Tibial nerve (tissue), 4 donors: ENCODE measurements around the gene INSYN2B.

Source experiments
- EP300 ChIP-seq, 2 donors: sonication (generic); formaldehyde crosslinking; IDR thresholded peaks; one replicate each; pipeline ENCODE4 v1.6.1; 2017; ENCODE audit warnings: antibody characterized with exemption in 2 of 2, mild to moderate bottlenecking in 1 of 2
- TF ChIP-seq, protein P1 (sequence below), 5 experiments: fragments of 200-600 bp in 3 of 5; fragments of 450-650 bp in 2 of 5; sonication (generic) in 3 of 5; IDR thresholded peaks; one replicate each; pipeline ENCODE4 v1.5.1; 2016 to 2019; ENCODE audit warnings: antibody characterized with exemption in 5 of 5, mild to moderate bottlenecking in 3 of 5, moderate library complexity in 2 of 5

DNA sequence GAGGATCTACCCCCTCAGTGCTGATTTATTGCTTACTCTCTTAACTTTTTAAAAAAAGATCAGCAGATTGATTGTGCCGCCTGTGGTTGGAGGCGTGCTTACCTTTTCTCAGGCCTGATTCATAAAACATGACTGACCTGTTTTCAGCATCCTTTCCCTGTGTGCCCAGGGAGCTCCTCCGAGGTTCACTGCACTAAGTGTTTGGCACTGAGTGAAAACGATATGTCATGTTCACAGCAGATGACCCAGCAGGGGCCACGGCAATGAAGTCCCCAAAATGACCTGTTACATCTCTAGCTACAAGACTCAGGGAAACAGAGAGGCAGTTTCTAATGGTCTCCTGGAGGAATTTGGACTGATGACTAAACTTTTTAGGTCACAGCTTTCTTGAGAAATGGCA lies 69.9 kb downstream of the INSYN2B start:
- TF ChIP-seq, protein P1, sequence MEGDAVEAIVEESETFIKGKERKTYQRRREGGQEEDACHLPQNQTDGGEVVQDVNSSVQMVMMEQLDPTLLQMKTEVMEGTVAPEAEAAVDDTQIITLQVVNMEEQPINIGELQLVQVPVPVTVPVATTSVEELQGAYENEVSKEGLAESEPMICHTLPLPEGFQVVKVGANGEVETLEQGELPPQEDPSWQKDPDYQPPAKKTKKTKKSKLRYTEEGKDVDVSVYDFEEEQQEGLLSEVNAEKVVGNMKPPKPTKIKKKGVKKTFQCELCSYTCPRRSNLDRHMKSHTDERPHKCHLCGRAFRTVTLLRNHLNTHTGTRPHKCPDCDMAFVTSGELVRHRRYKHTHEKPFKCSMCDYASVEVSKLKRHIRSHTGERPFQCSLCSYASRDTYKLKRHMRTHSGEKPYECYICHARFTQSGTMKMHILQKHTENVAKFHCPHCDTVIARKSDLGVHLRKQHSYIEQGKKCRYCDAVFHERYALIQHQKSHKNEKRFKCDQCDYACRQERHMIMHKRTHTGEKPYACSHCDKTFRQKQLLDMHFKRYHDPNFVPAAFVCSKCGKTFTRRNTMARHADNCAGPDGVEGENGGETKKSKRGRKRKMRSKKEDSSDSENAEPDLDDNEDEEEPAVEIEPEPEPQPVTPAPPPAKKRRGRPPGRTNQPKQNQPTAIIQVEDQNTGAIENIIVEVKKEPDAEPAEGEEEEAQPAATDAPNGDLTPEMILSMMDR (IDR thresholded peaks at IDR 0.05) = no peak
- no peak for TF ChIP-seq EP300 (IDR thresholded peaks at IDR 0.05)
